PC-9 (cell line): ENCODE measurements around the gene ZFAND3. TPM values are rescaled to one million over a fixed set of nuclear protein-coding genes. Genes with fewer than 3 reads are reported as not detected.

Source experiments
- BruUV-seq: library from RNA; stranded (reverse); fragments of 400-500 nt; replicated peaks from 2 replicates; lab custom pipeline; 2021; lab: Mats Ljungman, UMichigan
- CTCF ChIA-PET: fragments of 300-600 bp; sonication (Branson Sonifier 250); formaldehyde crosslinking; loops from one replicate; lab custom pipeline; 2022; ENCODE audit warnings: antibody characterized with exemption; lab: Charles Lee
- POLR2A ChIA-PET: fragments of 300-600 bp; sonication (Branson Sonifier 250); formaldehyde crosslinking; loops from one replicate; lab custom pipeline; 2022; ENCODE audit warnings: antibody characterized with exemption; ENCODE audit not compliant: unreplicated experiment; lab: Charles Lee
- DNase-seq, 2 experiments: peaks; one replicate each; pipeline versions ENCODE4 v3.0.0 to v3.0.0-alpha.2; 2015 to 2022; ENCODE audit warnings: mixed read lengths in 1 of 2
- H2AFZ ChIP-seq: fragments of 200-600 bp; sonication (generic); 2 replicates; pipeline ENCODE4 v1.8.1; 2017; ENCODE audit warnings: antibody characterized with exemption
- H3F3A ChIP-seq: fragments of 200-600 bp; sonication (generic); 2 replicates; pipeline ENCODE4 v1.8.1; 2017; ENCODE audit warnings: antibody characterized with exemption, mild to moderate bottlenecking, low read depth; ENCODE audit not compliant: insufficient read depth
- H3K27ac ChIP-seq: fragments of 200-600 bp; sonication (generic); 2 replicates; pipeline ENCODE4 v1.6.1; 2016; ENCODE audit warnings: mixed run types
- H3K27me3 ChIP-seq: fragments of 200-600 bp; sonication (generic); 2 replicates; pipeline ENCODE4 v1.6.1; 2016; ENCODE audit warnings: low read depth, mixed run types; ENCODE audit not compliant: insufficient read depth
- H3K36me3 ChIP-seq: fragments of 200-600 bp; sonication (generic); 2 replicates; pipeline ENCODE4 v1.6.1; 2016; ENCODE audit warnings: low read depth, mixed run types
- H3K4me1 ChIP-seq: fragments of 200-600 bp; sonication (generic); replicated peaks from 2 replicates; pipeline ENCODE4 v1.6.1; 2016; ENCODE audit warnings: mixed run types; ENCODE audit not compliant: insufficient read depth
- H3K4me2 ChIP-seq: fragments of 200-600 bp; sonication (generic); 2 replicates; pipeline ENCODE4 v1.6.1; 2017; ENCODE audit warnings: mixed run types
- H3K4me3 ChIP-seq: fragments of 200-600 bp; sonication (generic); 2 replicates; pipeline ENCODE4 v1.6.1; 2016; ENCODE audit warnings: mixed run types
- H3K79me2 ChIP-seq: fragments of 200-600 bp; sonication (generic); 2 replicates; pipeline ENCODE4 v1.6.1; 2017; ENCODE audit warnings: low read depth, mixed run types
- H3K9me2 ChIP-seq: fragments of 200-600 bp; sonication (generic); 2 replicates; pipeline ENCODE4 v1.8.1; 2017; ENCODE audit warnings: mild to moderate bottlenecking; ENCODE audit not compliant: insufficient read depth
- H3K9me3 ChIP-seq: fragments of 200-600 bp; sonication (generic); 2 replicates; pipeline ENCODE4 v1.8.1; 2016; ENCODE audit warnings: low read depth; ENCODE audit not compliant: insufficient read depth
- H4K20me1 ChIP-seq: fragments of 200-600 bp; sonication (generic); 2 replicates; pipeline ENCODE4 v1.8.1; 2017; ENCODE audit not compliant: insufficient read depth
- CTCF ChIP-seq: fragments of 200-600 bp; sonication (generic); conservative IDR thresholded peaks from 2 replicates; pipeline ENCODE4 v1.6.1; 2017; ENCODE audit warnings: mixed run types, antibody characterized with exemption, mild to moderate bottlenecking, moderate library complexity
- EZH2 ChIP-seq: fragments of 200-600 bp; sonication (generic); IDR thresholded peaks from 2 replicates; pipeline ENCODE4 v1.8.0; 2017; ENCODE audit warnings: antibody characterized with exemption, low read depth
- intact Hi-C: fragments of 100-400 bp; cut with micrococcal nuclease; formaldehyde crosslinking; loops from one replicate; pipeline ENCODE4 v1.10.0; 2022; ENCODE audit not compliant: unreplicated experiment
- total RNA-seq: library from RNA; stranded (reverse); gene quantifications from 2 replicates; pipeline ENCODE4 v1.2.3, GENCODE V29; 2021

Gene ZFAND3
- total RNA-seq, 1 experiment from 2014 or later: 46.8 TPM

- no TSS peak for BruUV-seq
- no peak overlapping the region for H3K4me2 ChIP-seq
- no peaks in the 10 kb centered on the region; the same call in 1 of the 2 replicates for H4K20me1 ChIP-seq
- no peak for DNase-seq
- no peaks in the 10 kb centered on the region for H3K36me3 ChIP-seq
- TF ChIP-seq CTCF: no peak
- no peak for TF ChIP-seq EZH2
- no peaks in the 10 kb centered on the region for H3K4me1 ChIP-seq
- H2AFZ ChIP-seq: no peak overlapping the region
- H3K9me3 ChIP-seq: no peaks in the 10 kb centered on the region
- H3K27me3 ChIP-seq: no peaks in the 10 kb centered on the region
- H3F3A ChIP-seq: no peaks in the 10 kb centered on the region
- no peak overlapping the region for H3K4me3 ChIP-seq
- POLR2A ChIA-PET: no interaction called here
- CTCF ChIA-PET: no interaction called here
- intact Hi-C loops: no loop called here
- no peaks in the 10 kb centered on the region for H3K79me2 ChIP-seq
- no peak overlapping the region for H3K27ac ChIP-seq
- no peaks in the 10 kb centered on the region for H3K9me2 ChIP-seq
Observed at GRCh38 chr6:38170666-38171355, 351.3 kb downstream of the ZFAND3 start.

GRCh38 chr6:38171997-38172738 lies 352.6 kb downstream of the ZFAND3 start:
- Histone ChIP-seq H3K27ac (no peak overlapping the region), H3K79me2 (no peaks in the 10 kb centered on the region), H2AFZ (no peak overlapping the region), H3K4me1 (no peaks in the 10 kb centered on the region), H3K4me3 (no peak overlapping the region), H3K9me3 (no peaks in the 10 kb centered on the region), H3K27me3 (no peaks in the 10 kb centered on the region), H4K20me1 (no peaks in the 10 kb centered on the region; the same call in 1 of the 2 replicates), H3K4me2 (no peak overlapping the region), H3K9me2 (no peaks in the 10 kb centered on the region), H3K36me3 (no peaks in the 10 kb centered on the region), H3F3A (no peaks in the 10 kb centered on the region)
- no peak for TF ChIP-seq CTCF
- no peak for TF ChIP-seq EZH2
- BruUV-seq: no TSS peak
- POLR2A ChIA-PET: no interaction called here
- CTCF ChIA-PET: interaction anchor here (0.7 kb wide), 1 partner anchor 310 kb away, joined by 3 read pairs; no protein-coding TSS in a partner anchor
- DNase-seq: no peak
- intact Hi-C loops: no loop called here

- Histone ChIP-seq H3K27me3 (no peaks in the 10 kb centered on the region), H3K9me3 (no peaks in the 10 kb centered on the region), H4K20me1 (no peaks in the 10 kb centered on the region; the same call in 1 of the 2 replicates), H3K79me2 (no peaks in the 10 kb centered on the region), H3F3A (no peaks in the 10 kb centered on the region), H3K27ac (no peak overlapping the region), H3K4me1 (no peaks in the 10 kb centered on the region), H3K9me2 (no peaks in the 10 kb centered on the region), H3K4me3 (no peak overlapping the region), H2AFZ (no peak overlapping the region), H3K36me3 (no peaks in the 10 kb centered on the region), H3K4me2 (no peak overlapping the region)
- ChIA-PET CTCF (no interaction called here), POLR2A (no interaction called here)
- TF ChIP-seq EZH2: no peak
- TF ChIP-seq CTCF: no peak
- no TSS peak for BruUV-seq
- no peak for DNase-seq
- intact Hi-C loops: no loop called here
Observed at GRCh38 chr6:38172739-38173410, 353.3 kb downstream of the ZFAND3 start.
